Measurements from ENCODE around the gene POMP. TPM values are rescaled to one million over a fixed set of nuclear protein-coding genes. Genes with fewer than 3 reads are reported as not detected.

The POMP gene, protein sequence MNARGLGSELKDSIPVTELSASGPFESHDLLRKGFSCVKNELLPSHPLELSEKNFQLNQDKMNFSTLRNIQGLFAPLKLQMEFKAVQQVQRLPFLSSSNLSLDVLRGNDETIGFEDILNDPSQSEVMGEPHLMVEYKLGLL
- 105 to 142 TPM (median 119 TPM) in 5 replicates for total RNA-seq (2022; extraction: Qiagen RNA extraction)

DNA sequence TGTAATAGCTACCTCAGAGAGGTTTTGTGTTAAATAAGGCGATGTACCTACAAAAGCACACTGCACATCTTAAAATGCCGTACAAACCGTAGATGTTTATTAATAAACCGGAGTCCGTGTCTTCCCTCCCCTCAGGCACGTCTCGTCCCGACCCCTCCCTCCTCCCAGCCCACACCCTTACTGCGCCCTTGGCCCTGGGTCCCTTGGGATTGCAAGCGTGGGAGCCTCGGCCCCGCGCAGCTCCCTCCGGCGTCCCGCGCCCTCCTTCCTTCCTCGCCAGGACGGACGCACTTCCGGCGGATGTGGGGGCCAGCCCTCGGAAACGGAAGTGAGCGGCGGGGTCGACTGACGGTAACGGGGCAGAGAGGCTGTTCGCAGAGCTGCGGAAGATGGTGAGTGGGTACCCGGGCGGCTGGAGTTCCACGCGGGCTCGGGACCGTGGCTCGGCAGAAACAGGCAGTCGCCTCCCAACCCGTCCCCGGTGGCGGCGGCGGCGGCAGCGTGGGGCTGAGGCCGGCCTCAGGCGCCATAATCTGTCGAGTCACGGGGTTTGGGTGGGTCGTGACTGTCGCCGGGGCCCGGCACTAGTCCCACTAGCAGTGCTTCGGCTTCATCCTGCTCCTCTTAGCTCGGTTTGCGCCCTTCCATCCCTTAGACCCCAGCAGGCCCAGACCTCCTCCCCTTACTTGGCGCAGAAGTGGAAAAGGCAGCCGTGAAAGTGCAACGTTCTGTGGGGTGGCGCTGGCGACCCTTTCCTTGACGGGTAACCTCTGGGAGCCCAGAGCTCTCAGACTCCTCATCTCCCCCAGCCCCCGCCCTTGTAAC, at the start of gene POMP:
POMP (plus strand) TSS at position 335 of the 825 bp plus-strand sequence; CDS start at position 390, 55 bp downstream.

DNA sequence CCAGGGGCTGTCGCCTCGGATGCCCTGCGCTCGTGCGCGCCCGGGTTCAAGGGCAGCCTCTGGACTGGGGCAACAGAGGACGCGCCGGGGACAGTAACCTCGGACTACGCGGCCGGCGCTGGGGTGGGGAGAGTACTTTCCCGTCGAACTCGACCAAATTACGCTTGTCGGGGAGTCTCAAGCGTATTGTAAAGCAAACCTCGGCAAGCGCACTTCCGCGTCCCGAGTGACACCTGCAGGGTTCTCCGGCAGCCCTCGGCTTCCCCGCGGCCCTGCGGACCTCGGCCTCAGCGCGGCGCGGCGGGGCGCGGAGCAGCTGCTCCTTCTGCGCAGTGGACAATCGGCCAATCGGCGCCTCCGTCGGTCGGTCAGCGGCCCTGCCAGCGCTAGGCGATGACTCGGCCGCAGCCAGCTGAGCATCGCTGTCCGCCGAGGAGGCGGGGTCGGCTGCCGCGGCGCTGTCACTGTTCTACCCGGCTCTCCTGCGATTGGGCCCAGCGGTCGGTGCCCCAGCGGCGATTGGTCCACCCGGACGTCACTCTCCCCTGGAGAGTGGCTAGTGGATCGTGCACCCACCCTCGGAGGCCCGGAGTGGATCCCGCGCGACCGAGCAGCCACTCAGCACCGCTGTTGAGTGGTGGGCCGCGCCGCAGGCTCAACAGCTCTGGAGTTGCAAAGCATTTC, 59.8 kb downstream of the POMP start, which contains the start of gene SLC46A3:
SLC46A3 (minus strand) TSS at position 428 of the 684 bp plus-strand sequence. CDS start 972 bp downstream, outside the sequence.

Other genes starting within 250 kb of the POMP start
- gene FLT1, start 164.0 kb upstream of the POMP start, total RNA-seq (2022; extraction: Qiagen RNA extraction), result 0.02 to 0.12 TPM (median 0.07 TPM) in 3 of 5 replicates, not detected in the others
- 1.4 to 2.4 TPM (median 2.1 TPM) in 5 replicates for gene SLC46A3, start 59.8 kb downstream of the POMP start, total RNA-seq (2022; extraction: Qiagen RNA extraction)
- gene MTUS2, start 161.2 kb downstream of the POMP start, total RNA-seq (2022; extraction: Qiagen RNA extraction), result 0.01 TPM in 2 of 5 replicates, not detected in the others

Measured in A549 treated with dexamethasone at 1 μM for 4 hours (cell line).